HG02885 (cell line): ENCODE results near the gene MCF2.
"Not testable (repeated sequence)": the region's sequence is repeated elsewhere in the genome, so short reads cannot be mapped to it uniquely, and the experiment has no call there.

ENCODE experiments used
- ATAC-seq: cut with Tn5 transposase; IDR thresholded peaks from one replicate; pipeline ENCODE4 v1.9.1; 2021; ENCODE audit warnings: mild to moderate bottlenecking; ENCODE audit not compliant: unreplicated experiment, poor library complexity

The MCF2 gene, protein sequence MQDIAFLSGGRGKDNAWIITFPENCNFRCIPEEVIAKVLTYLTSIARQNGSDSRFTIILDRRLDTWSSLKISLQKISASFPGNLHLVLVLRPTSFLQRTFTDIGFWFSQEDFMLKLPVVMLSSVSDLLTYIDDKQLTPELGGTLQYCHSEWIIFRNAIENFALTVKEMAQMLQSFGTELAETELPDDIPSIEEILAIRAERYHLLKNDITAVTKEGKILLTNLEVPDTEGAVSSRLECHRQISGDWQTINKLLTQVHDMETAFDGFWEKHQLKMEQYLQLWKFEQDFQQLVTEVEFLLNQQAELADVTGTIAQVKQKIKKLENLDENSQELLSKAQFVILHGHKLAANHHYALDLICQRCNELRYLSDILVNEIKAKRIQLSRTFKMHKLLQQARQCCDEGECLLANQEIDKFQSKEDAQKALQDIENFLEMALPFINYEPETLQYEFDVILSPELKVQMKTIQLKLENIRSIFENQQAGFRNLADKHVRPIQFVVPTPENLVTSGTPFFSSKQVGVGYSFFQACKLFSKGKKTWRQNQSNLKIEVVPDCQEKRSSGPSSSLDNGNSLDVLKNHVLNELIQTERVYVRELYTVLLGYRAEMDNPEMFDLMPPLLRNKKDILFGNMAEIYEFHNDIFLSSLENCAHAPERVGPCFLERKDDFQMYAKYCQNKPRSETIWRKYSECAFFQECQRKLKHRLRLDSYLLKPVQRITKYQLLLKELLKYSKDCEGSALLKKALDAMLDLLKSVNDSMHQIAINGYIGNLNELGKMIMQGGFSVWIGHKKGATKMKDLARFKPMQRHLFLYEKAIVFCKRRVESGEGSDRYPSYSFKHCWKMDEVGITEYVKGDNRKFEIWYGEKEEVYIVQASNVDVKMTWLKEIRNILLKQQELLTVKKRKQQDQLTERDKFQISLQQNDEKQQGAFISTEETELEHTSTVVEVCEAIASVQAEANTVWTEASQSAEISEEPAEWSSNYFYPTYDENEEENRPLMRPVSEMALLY

DNA sequence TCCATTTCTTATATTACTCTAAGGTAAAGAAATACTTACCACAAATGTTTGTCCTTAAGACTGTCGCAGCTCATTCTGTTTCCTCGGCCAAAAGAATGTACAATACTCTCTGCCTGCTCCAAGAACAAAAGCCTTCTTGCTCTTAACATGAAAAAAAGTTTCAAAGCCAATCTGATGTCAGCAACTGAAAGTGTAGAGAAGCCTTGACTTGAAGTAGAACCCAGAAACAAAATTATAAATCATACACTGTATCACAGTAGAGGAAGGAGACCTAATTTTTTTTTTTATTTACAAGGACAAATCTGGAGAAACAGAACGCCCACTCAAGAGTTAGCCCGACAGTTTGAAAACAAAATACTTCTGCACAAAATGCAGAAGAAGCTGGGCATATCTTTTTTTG is at the start of gene MCF2:
MCF2 (minus strand) TSS at position 101 of the 400 bp plus-strand sequence. CDS start 56,423 bp downstream, outside the sequence.
- ATAC-seq: no peak

GRCh38 chrX:139751053-139751452 is 43.1 kb upstream of the MCF2 start:
- ATAC-seq: no peak

DNA sequence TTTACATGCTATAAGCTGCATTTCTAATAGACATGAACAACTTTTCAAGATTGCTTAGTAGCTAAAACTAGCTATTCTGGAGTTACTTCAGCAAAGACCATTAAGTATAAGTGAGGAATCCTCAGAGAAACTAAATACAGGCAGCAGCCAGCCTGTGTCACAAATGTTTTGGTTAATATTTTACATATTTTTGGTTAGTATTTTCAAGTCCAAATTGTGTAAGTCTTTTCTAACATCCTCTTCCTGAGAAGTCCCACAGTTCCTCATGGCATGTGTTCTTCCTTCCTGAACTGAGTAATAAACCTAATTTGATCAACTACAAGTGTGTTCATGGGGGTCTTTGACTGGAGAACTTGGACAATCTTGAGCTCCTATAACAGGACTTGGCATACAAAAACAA is 42.4 kb upstream of the MCF2 start:
- no peak for ATAC-seq

DNA sequence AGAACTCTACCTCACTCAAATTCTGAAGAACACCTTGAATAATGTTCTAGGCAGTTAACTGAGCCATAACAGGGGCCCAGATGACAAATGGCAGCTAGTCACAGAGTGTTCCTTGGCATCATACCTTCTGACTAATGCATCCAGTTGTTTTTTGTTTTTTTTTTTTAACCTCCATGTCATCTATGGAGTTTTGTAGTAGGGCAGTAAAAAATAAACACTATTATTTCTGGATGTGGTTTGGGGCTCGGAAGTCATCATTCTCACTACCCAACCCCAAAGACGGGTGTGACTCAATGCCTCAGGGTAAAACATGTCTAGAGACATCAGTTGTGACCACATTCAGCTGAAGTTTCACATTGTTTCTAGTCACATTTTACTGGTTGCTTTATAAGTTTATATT is 31.2 kb upstream of the MCF2 start:
- ATAC-seq: peak; percentile 97

DNA sequence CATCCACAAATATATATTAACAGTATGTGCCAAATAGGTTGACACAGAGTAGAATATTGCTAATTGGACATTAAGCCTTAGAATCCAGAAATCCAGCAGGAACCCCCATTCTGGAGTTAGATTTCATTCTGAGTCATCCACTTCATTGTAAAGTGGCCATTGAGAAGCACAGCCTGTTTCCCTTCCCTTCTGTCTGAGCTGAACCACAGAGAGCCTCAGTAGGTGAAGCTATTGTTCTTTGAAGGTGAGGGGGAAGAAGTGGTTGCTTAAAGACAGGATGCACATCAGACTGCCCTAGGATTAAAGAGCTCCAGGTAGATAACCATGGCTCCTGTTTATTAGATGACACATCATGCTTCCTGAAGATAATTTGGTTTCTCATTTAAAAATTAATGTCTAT is 30.6 kb upstream of the MCF2 start:
- no peak for ATAC-seq

DNA sequence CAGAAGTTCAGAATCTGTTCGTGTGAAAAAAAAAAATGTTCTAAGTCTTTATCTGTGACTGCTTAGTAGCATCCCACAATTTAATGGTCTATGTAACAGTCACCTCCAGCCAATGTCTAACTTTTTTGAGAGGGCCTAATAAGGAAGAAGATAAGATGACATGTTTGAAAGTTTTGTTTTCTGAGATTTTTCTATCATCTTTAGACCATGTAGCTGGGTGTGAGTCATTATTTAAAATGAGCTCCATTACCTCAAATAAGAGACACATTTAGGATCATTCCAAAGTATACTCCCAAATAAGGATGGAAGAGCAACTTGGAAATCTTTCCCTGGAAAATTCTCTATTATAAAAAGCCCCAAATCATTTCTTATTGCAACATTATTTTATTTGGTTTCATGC is 28.2 kb upstream of the MCF2 start:
- no peak for ATAC-seq

DNA sequence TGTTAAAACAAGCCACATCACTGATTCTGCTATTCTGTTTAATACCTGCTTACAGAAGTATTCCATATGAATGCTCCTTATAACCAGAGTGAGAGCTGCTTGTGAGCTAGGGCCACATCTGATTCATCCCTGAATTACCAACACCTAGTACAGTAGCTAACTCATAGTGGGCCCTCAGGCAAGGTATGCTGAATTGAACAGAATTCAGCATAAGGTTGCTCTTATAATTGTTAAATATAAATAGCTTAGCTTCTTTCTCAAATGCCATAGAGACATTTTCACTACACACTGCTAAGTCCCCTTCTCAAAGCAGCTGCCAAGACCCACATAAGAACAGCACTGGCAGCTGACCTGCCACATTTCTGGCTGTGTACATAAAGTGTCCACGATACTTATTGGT is 27.0 kb upstream of the MCF2 start:
- ATAC-seq: no peak

GRCh38 chrX:139725720-139726119 is 17.8 kb upstream of the MCF2 start:
- no peak for ATAC-seq

DNA sequence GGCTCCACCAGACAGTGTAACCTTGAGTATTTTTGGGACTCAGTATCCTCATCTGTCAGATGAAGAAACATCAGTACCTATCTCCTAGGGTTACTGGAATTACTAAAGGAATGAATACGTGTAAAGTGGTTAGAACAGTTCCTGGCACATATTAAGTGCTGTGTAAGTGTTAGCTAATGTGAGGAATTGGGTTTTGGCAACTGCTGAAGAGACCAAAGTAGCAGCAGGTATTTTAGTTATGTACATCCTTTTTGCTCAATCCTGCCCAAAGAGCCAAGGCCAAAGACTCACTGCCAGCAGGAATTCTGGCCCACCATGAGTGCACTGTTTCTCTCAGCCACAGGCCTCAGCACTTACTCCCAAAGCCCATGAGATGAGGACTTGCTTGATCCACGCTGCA is 16.7 kb upstream of the MCF2 start:
- no peak for ATAC-seq

GRCh38 chrX:139720979-139721378 is 13.0 kb upstream of the MCF2 start:
- no peak for ATAC-seq

- ATAC-seq: no peak
These were observed 12.2 kb upstream of the MCF2 start for GRCh38 chrX:139720136-139720535.

DNA sequence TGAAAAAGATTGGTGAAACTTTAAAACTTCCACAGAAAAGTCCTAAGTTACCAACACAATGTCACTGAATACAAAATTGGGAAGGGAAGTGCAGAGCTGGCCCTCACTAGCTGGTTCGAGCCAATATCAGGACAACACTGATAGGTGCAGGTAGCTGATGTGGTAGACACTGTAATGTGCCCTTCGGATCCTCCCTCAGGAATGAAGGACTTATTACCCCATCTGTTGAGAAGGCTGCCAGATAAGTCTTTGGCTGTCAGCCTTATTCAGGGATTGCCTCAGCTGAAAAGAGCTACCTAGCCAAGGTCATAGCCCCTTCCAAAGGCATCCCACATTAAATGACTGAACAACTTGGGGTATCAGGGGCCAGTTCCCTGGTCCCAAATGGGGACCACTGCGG is 5.3 kb downstream of the MCF2 start:
- no peak for ATAC-seq

- ATAC-seq: no peak
These were observed 15.1 kb downstream of the MCF2 start for GRCh38 chrX:139692908-139693307.

DNA sequence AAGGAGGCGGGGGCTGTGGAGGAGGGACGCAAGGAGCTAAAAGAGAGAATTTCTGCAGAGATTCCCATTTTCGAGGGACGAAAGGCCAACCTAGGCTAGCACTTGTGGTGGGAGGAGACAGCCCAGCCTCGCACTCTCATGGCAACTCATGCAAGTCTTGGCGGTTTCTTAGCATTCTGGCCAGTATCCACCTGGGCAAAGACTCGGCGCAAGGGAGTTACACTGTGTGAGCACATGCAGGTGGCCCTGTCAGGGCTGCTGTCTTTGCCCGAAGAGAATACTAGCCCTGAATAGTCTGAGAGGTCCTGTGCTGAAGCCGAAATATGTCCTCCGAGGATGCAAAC is 15.5 kb downstream of the MCF2 start:
- ATAC-seq: no peak

- ATAC-seq: no peak
These were observed 16.0 kb downstream of the MCF2 start for GRCh38 chrX:139691843-139692505.

DNA sequence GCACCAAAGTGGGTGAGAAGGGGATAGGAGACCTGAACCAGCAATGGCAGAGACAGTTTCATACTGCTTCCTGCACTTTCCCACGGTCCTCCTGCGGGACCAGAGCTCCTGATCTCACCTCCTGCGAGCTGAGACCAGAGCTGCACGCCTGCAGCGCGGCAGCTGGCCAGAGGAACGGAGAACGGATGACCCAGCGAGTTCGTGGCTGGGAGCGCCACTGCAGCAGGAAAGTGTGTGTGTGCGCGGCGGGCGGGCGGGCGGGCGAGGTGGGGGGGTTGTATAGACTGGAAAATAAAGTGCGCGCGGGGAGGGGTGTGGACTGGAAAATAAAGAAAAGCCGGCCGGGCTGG is 16.5 kb downstream of the MCF2 start:
- ATAC-seq: no peak

DNA sequence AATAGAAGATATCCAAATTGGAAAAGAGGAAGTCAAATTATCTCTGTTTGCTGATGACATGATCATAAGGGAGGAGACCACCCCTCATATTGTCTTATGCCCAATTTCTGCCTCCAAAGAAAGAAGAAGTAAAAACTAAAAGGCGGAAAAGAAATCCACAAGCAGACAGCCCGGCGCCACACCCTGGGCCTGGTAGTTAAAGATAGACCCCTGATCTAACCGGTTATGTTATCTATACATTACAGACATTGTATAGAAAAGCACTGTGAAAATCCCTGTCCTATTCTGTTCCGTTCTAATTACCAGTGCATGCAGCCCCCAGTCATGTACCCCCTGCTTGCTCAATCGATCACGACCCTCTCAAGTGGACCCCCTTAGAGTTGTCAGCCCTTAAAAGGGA is 22.8 kb downstream of the MCF2 start:
- not testable (repeated sequence) for ATAC-seq

DNA sequence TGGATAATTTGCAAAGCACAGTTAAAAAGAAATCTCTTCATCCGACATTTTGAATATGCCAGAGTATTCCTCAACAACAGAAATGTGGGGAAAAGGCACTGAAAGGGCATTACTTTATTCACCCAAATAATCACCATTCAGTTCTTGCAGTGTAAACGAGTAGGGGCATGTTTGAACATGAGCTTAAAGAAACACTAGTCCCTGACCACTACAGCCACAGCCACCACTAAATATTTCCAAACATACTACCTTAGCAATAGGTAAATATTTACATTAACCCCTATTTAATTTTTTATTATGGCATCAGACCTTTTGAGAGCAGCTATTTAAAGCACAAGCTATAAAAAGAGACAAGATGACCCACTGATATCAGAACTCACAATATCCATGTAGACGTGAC is 27.6 kb downstream of the MCF2 start:
- no peak for ATAC-seq

- peak; percentile 96 for ATAC-seq
These were observed 60.4 kb downstream of the MCF2 start for GRCh38 chrX:139647597-139647996.

DNA sequence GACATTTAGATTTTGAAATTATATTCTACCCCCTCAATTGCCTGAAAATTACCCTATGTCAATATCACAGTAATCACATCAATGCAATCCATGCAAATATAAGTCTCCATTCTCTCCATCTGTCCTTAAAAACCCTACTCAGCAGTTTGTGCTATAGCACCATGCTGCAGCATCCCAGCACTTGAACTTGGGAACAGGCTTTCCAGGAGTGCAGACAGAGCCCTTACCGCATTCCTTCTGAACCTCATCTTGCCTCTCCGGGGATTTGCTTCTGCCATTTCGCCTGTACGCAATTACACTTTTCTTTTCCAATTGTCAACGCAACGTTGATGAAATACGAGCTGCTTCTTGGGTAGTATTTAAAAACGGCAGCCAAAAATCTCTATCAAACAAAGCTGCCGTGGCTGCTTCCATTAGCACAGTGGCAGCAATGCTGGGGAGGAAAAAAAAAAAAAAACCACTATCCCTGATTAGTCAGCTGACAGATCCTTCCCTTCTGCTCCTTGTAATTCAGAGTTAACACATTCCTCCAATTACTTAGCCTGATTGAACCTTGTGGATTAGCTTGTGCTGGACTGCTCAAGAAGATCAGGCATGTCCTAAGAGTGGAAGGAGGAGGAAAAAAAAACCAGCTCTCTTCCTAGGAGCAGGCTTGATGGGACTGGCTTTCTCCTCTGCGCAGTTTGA is 65.6 kb downstream of the MCF2 start:
- no peak for ATAC-seq
